Left renal cortex interstitium (tissue), 4 donors: ENCODE data around the gene DPEP2NB. TPM values are rescaled to one million over a fixed set of nuclear protein-coding genes. Genes with fewer than 3 reads are reported as not detected.
"Not testable (repeated sequence)": the region's sequence is repeated elsewhere in the genome, so short reads cannot be mapped to it uniquely, and the experiment has no call there.

Experiments
- DNase-seq, 4 donors: peaks; one replicate each; pipeline ENCODE4 v3.0.0-alpha.2; 2013; ENCODE audit warnings: low read depth in 4 of 4, low spot score in 2 of 4, missing footprints in 1 of 4
- polyA plus RNA-seq, 4 donors: library from polyadenylated mRNA; unstranded; fragments of 120-200 nt; gene quantifications; one replicate each; pipeline ENCODE4 v1.2.1, GENCODE V29; 2013; ENCODE audit not compliant: insufficient read length in 4 of 4

Gene DPEP2NB
- polyA plus RNA-seq, 4 donors: not detected

GRCh38 chr16:67987460-67988160 is 28.1 kb downstream of the DPEP2NB start:
- DNase-seq: no peak

- DNase-seq: no peak
These were observed 28.8 kb downstream of the DPEP2NB start for GRCh38 chr16:67986949-67987348.

DNA sequence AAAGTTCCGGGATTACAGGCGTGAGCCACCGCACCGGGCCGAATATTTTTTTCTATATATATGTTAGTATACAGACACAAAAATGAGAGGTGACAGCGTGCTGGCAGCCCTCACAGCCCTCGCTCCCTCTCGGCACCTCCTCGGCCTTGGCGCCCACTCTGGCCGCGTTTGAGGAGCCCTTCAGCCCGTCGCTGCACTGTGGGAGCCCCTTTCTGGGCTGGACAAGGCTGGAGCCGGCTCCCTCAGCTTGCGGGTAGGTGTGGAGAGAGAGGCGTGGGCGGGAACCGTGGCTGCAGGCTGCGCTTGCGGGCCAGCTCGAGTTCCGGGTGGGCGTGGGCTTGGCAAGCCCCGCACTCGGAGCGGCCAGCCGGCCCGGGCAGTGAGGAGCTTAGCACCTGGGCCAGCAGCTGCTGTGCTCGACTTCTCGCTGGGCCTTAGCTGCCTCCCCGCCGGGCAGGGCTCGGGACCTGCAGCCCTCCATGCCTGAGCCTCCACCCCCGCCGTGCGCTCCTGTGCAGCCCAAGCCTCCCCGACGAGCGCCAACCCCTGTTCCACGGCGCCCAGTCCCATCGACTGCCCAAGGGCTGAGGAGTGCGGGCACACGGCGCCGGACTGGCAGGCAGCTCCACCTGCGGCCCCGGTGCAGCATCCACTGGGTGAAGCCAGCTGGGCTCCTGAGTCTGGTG is 33.6 kb downstream of the DPEP2NB start:
- no peak for DNase-seq

DNA sequence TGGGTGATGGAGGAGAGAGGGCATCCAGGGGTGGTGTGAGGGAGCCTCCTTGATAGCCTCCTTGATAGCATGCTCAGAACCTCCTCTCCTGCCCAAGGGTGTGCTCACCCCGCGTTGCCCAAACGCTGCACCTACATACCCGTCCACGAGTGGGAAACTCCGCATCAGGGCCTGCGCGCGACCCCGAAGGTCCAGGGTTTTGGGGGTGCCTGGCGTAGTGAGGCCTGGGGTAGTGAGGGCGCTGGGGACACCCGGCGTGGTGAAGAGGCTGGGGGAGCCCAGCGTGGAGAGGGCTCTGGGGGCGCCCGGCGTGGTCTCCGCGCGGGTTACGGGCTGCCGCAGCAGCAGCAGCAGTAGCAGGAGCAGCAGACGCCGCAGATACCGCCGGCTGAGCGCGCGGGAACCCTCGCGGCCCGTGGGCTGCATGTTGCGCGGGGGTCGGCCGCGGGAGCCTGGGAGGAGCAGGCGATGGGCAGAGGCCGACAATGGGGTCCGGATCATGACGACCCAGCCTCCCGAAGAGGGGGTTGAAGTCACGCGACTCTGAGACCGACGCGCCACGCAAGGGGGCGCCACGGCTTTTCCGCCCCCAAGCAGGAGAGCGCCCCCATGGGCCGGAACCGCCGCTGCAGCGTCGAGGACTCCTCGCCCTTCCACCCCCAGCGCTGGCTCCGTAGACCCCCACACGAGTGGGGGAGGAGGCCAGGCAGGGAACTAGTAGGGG is 35.6 kb downstream of the DPEP2NB start, which contains the start of gene DPEP3:
Gene DPEP3 (minus strand): TSS at position 545 of the 724 bp plus-strand sequence. CDS start 119 bp downstream, at position 426.
- no peak for DNase-seq

GRCh38 chr16:67977469-67978227 is 38.1 kb downstream of the DPEP2NB start:
- no peak for DNase-seq

DNA sequence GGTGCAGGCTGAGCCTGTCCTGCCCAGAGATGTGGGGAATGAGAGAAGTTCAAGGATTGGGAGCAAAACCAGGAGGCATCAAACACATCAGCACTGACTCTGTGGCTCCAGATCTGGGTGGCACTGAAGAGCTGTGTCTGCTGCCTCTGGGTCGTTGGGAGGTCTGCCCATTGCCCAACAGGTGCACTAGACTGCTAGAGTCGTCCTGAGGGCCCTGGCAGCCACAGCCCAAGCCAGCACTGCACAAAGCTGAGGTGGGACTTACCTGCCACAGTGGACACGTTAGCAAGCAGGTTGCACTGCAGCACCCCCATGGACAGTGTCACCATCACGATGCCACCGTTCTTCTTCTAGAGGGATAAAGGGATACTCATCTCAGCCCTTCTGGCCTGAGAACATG is 38.7 kb downstream of the DPEP2NB start:
- DNase-seq: no peak

GRCh38 chr16:67976205-67976604 is 39.5 kb downstream of the DPEP2NB start:
- no peak for DNase-seq

DNA sequence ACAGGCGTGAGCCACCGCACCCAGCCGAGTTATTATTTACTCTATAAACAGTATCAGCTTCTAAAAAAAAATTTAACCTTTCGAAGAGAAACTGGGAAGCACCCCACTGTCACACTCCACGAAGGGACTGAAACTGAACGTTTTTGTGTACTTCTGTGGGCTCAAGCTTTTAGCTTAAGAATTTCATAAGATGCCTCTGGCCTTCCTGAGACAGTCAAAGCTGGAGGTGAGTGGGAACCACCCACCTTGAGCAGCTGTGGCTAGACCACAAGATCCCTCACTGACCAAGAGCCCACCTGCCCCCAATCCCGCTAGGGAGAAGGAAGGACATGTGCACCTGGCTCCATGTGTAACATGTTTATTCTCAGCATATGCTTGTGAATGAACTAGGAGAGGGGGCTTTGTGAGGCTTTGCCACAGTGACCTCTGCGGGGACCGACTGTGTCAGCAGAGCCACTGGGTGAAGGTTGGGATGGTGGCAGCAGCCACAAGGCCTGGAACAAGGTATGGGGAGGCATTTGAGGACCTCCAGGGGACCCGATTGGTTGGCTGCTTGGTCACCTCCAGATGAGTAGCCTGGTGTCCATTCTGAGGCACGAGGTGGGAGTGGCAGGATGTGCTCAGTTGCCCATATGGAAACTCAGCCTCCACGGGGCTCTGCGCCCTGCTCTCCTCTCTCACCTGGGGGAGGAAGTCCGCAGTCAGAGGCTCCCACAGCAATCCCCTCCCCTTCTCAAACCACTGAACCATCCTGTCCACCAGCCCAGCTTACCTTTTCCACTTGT is 40.2 kb downstream of the DPEP2NB start:
- DNase-seq: no peak

DNA sequence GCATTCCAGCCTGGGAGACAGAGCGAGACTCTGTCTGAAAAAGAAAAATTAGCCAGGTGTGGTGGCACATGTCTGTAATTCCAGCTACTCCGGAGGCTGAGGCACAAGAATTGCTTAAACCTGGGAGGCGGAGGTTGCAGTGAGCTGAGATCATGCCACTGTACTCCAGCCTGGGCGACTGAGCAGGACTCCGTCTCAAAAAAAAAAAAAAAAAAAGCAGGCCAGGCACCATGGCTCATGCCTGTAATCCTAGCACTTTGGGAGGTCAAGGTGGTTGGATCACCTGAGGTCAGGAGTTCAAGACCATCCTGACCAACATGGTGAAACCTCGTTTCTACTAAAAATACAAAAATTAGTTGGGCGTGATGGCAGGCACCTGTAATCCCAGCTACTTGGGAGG is 43.4 kb downstream of the DPEP2NB start:
- not testable (repeated sequence) for DNase-seq

DNA sequence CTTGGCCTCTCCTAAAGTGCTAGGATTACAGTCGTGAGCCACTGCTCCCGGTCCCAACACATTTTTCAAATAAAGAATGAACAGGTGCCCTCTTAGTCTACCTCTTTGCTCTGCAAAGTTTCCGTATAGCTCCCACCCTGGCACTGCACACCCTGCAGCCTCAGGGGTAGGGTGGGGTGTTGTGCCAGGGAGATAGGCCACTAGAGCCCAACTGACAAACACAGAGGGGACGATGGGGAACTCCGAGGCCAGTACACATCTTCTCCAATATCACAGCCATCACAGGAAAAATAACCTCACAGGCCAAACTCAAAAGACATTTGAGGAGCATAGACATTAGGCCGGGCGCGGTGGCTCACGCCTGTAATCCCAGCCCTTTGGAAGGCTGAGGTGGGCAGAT is 44.6 kb downstream of the DPEP2NB start:
- DNase-seq: no peak

DNA sequence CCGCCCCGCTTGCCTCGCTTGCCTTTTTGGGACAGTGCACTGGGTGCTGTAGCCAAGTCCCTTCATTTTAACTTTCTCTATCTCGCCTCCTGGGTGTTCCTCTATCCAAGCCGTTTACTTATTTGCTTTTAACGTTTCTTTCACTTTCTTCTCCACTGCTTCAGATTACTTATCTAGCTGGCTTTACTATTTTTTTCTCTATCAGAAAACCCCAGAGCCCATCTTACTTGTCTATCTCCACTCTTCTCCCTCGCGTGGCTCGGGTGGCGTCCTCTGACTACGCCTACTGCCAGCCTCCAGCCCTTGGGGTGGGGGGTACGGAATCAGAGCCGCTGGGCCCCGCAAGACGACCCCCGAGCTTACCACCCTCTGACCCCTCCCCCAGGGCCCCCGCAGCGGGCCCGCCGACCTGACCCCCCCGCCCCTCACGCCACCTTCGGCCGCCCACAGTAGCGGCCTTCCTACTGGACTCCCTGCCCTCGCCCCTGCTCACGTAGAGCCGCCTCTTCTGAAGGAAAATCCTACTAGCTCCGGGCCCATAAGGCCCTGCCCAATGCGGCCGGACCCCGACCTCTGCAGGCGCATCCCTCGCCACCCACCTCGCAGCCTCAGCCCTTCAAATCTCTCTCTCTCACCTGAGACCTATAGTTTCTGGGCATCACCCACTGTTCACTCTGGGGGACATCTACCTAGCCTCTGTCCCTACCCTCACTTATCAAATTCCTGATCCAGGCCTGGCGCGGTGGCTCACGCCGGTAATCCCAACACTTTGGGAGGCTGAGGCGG is 46.3 kb downstream of the DPEP2NB start:
- no peak for DNase-seq

GRCh38 chr16:67968400-67969253 is 47.1 kb downstream of the DPEP2NB start, which contains the start of gene SLC12A4:
Gene SLC12A4 (minus strand): TSS chr16:67968637. CDS start chr16:67968553, 84 bp downstream.
- DNase-seq: peak in 2 of 4 donors; percentile 75 to 84

GRCh38 chr16:67967958-67968399 is 47.7 kb downstream of the DPEP2NB start:
- DNase-seq: peak in 1 of 4 donors; percentile 12

DNA sequence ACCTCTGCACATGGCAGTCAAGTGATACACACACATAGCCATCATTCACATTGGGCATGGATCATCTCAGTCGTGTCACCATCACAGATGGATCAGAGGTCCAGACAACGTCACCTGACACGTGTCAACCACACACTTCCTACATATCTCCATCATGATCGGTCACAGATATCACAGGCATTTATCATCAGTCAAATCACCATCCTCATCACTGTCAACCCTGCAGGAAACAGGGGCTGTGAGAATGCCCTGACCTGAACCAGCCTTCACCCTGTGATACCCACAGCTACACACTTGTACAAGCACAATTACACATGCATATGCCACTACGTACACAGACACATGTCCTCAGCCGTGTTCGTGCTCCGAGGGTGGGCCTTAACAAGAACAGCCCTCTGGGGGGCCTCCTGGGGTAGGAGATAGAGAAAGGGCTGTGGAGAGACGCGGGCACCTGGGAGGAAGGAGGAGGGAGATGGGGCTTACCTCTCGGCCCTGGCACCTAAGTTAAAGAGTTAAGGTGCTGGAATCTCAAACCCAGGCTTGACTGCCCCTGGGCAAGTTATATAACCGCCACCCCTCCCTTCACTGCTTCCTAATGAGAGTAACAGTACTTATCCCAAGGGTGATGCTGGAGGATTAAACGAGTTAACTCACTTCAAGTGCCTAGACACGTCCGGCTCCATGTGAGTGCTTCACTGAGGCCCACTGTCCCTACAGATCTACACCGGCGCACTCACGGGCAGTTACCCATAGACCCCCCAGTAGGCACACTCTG is 48.3 kb downstream of the DPEP2NB start:
- DNase-seq: peak in 2 of 4 donors; percentile 7 to 11

DNA sequence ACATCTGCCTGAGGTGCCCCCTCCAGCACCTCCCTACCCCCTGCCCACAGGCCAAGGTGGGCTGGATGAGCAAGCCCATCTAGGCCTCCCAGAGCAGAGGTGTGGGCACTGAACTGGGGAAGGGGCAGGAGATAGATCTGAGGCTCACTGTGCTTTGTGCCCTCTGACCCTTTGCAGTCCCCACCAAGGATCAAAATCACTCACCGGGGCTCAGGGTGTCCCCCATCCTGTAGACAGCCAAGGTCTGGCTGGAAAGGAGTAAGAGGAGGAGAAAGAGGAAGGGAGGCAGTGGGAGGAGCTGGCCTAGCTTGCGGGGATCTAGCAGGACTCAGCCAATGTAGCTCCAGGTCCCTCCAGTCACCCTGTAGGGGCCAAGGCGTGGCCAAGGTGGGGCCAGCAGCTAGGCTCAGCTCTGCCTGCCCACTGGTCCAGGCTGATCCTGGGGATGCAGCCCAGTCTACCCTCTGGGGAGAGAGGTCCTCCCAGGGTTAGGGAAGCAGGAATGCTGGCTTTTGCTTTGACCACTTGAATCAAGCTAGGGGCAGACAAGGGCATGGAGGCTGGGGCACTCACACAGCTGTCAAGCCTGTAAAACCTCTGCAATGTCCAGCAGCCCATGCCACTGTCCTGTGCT is 49.0 kb downstream of the DPEP2NB start:
- no peak for DNase-seq

DNA sequence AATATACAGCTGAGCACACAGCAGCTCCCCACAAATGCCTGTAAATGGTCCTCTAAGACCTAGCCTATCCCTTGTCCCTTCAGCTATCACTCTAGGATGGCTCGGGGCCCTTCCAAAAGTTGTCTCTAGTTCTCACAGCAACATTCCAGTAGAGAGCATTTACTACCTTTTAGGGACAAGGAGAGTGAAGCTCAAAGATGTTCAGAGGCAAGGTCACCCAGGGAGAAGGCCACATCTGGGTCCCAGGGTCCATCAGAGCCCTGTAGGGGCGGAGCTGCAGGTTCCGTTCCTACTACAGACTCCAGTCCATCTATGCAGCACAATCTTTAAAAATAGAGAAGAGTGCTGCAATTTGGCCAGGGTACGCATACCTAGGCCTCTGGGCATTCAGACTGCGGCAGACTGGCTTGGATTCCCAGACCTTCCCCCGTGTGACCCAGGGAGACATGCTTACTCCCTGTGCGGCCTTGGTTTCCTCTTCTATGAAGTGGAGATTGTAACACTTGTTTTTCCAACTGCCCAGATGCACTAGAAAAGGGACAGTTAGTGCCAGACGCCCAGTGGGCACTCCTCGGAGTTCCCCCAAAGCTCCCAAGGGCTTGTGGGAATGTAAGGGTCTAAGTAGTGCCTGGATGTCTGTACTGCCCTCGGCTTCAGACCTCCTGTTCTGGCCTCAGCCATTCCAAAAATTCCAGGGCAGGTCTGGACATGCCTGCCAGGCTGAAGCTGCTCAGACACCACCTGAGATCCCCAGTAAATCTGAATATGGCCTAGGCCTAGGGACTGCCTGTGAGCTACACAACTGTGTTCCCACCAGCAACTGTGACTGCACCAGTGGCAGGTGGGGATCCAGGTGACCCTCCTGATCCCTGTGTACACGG is 49.8 kb downstream of the DPEP2NB start:
- no peak for DNase-seq
